Tibial nerve (tissue), 4 donors: ENCODE results near the gene CYGB.

Source experiments
- EP300 ChIP-seq, 2 donors: sonication (generic); formaldehyde crosslinking; IDR thresholded peaks; one replicate each; pipeline ENCODE4 v1.6.1; 2017; ENCODE audit warnings: antibody characterized with exemption in 2 of 2, mild to moderate bottlenecking in 1 of 2
- POLR2A ChIP-seq, 2 donors: fragments of 450-650 bp; IDR thresholded peaks; one replicate each; pipeline ENCODE4 v1.6.1; 2017; ENCODE audit warnings: antibody characterized with exemption in 2 of 2, mild to moderate bottlenecking in 2 of 2, moderate library complexity in 2 of 2
- TF ChIP-seq, protein P1 (sequence below), 5 experiments: fragments of 200-600 bp in 3 of 5; fragments of 450-650 bp in 2 of 5; sonication (generic) in 3 of 5; IDR thresholded peaks; one replicate each; pipeline ENCODE4 v1.5.1; 2016 to 2019; ENCODE audit warnings: antibody characterized with exemption in 5 of 5, mild to moderate bottlenecking in 3 of 5, moderate library complexity in 2 of 5

DNA sequence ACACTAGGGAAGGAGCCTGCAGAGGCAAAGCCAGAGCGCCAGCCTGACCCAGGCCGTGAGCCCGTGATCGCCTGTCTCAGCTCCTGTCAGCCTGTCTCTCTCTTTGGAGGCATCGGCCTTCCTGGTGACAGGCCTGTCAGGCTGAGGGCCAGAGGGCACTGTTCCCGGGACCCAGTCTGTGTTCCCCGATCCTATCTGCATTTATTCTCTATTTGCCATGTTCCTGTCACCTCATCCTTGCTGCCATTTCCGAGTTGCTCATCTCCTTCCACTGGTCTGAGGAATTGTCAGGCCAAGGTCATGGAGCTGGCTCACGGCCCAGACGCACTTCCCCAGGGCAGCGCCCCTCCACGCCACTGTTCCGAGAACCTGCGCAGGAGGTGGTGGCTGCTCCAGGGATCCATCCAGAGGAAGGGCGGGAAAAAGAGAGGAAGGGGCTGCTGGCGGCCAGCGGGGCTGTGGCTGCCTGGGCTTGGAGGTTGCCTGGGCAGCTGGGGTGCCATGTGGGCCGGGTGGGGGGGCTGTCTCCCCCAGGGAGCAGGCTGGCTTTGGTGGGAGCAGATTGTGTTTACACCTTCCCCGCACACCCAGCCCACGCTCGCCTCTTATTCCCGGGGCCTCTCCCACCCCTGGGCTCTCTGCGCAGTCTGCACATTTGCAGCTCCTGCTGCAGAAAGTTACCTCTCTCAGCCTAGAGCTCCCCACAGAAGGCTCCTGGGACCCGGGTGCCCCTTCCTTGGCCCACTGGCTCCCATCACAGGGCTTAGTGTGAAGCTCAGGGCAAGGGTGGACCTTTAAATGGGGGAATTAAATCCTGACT, 7.2 kb upstream of the CYGB start:
- TF ChIP-seq, protein P1, sequence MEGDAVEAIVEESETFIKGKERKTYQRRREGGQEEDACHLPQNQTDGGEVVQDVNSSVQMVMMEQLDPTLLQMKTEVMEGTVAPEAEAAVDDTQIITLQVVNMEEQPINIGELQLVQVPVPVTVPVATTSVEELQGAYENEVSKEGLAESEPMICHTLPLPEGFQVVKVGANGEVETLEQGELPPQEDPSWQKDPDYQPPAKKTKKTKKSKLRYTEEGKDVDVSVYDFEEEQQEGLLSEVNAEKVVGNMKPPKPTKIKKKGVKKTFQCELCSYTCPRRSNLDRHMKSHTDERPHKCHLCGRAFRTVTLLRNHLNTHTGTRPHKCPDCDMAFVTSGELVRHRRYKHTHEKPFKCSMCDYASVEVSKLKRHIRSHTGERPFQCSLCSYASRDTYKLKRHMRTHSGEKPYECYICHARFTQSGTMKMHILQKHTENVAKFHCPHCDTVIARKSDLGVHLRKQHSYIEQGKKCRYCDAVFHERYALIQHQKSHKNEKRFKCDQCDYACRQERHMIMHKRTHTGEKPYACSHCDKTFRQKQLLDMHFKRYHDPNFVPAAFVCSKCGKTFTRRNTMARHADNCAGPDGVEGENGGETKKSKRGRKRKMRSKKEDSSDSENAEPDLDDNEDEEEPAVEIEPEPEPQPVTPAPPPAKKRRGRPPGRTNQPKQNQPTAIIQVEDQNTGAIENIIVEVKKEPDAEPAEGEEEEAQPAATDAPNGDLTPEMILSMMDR (IDR thresholded peaks at IDR 0.05), result no peak
- no peak for TF ChIP-seq POLR2A (IDR thresholded peaks at IDR 0.05)
- TF ChIP-seq EP300 (IDR thresholded peaks at IDR 0.05), result peak in 1 of 2 donors; percentile 32
